ENCODE results near the gene CD40. TPM values are rescaled to one million over a fixed set of nuclear protein-coding genes. Genes with fewer than 3 reads are reported as not detected.

CD40 gene
- total RNA-seq, 1 donor from 2014 or later, result 4.7 TPM

DNA sequence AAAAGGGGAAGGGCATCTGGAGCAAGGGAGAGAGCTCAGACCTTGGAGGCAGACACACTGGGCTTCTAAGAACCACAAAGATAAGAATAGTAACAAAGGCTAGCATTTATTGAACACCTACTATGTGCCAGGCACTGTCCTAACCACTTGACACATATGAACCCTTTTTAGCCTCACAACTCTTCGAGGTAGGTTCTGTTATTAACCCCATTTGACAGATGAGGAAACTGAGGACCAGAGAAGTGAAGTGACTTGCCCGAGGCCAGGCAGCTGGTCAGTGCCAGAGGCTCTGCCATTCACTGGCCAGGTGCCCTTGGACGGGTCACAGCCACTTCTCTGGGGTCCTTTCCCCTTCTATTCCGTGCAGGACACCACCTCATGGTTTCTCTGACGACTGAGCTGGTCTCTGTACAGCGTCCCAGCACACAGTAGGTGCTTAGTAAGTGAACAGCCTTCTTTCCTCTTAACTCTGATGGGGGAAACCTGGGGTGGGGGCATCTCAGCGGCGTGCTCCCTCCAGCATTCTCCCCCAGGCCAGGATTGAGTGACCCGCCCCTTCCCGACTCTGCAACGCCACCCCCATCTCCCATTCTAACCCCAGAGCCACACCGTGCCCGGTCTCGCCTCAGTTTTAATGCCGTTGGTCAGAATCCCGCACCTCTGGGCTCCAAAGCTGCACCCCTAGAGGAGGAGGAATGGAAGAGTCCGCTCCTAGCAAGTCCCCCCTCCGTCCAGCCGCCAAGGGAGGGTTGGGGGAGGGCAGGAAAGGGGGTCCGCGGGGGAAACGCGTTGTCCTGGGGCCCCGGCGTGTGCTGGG lies 55.7 kb downstream of the CD40 start:
- Histone ChIP-seq H3K27me3 (ENCODE audit: control insufficient read depth, insufficient read depth, low read length) (peaks cover 16% of the 10 kb centered on the region), H3K36me3 (ENCODE audit: control insufficient read depth, insufficient read depth, low read length) (no peaks in the 10 kb centered on the region), H3K4me3 (ENCODE audit: low read depth, low read length) (no peak overlapping the region)
- DNase-seq (ENCODE audit: low read depth), result no peak
- TF ChIP-seq, protein P1, sequence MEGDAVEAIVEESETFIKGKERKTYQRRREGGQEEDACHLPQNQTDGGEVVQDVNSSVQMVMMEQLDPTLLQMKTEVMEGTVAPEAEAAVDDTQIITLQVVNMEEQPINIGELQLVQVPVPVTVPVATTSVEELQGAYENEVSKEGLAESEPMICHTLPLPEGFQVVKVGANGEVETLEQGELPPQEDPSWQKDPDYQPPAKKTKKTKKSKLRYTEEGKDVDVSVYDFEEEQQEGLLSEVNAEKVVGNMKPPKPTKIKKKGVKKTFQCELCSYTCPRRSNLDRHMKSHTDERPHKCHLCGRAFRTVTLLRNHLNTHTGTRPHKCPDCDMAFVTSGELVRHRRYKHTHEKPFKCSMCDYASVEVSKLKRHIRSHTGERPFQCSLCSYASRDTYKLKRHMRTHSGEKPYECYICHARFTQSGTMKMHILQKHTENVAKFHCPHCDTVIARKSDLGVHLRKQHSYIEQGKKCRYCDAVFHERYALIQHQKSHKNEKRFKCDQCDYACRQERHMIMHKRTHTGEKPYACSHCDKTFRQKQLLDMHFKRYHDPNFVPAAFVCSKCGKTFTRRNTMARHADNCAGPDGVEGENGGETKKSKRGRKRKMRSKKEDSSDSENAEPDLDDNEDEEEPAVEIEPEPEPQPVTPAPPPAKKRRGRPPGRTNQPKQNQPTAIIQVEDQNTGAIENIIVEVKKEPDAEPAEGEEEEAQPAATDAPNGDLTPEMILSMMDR (IDR thresholded peaks at IDR 0.05; ENCODE audit: insufficient read depth, low read length, severe bottlenecking), result no peak
- peak; percentile 13 for FAIRE-seq

DNA sequence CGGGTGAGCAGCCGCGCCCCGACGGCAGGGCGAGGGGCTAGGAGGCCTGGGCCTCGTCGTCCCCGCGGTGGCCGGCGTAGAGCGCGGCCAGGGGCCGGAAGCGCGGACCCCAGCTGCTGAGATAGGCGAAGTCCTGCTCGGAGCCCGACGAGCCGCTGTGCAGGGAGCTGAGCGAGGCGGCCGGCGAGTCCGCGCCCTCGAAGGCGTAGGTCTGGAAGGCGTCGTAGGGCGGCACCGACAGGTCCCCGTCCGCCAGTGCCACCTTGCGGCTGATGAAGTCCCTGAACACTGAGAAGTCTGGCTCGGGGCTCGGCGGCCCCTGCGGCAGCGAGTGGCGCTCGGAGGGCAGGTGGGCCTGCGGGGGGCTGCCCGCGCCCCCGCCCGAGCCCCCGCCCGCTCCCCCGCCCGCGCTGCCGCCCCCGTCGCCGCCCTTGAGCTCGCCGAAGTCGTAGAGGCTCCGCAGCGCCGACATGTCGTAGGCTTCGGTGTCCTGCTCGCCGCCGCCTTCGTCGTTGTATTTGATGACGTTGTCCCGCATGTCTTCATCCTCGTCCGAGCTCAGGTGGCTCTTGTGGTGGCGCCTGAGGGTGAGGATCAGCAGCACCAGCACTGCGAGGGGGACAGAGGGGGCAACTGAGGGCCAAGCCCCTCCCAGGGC lies 56.5 kb downstream of the CD40 start:
- H3K27me3 ChIP-seq (ENCODE audit: control insufficient read depth, insufficient read depth, low read length), result peaks cover 16% of the 10 kb centered on the region
- no peaks in the 10 kb centered on the region for H3K36me3 ChIP-seq (ENCODE audit: control insufficient read depth, insufficient read depth, low read length)
- FAIRE-seq, result no peak
- TF ChIP-seq, protein P1 (IDR thresholded peaks at IDR 0.05; ENCODE audit: insufficient read depth, low read length, severe bottlenecking), result peak; percentile 87
- no peak overlapping the region for H3K4me3 ChIP-seq (ENCODE audit: low read depth, low read length)
- DNase-seq (ENCODE audit: low read depth), result peak; percentile 28

DNA sequence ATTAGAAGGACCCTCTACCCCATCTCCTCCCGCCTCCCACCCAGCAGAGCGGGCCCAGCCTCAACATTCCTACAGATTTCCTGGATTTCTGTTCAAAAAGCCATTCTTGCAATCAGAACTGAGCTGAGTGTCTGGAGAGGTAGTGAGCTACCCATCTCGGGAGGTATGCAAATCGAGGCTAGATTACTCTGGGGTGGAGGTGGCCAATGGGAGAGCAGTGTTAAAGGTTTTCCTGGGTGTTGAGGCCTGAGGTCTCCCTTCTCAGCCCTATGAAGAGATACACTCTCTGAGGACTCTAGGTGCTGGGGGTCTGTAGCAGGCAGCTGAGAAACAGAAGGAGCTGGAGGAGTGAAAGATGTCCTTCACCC lies 57.0 kb downstream of the CD40 start:
- H3K4me3 ChIP-seq (ENCODE audit: low read depth, low read length), result no peak overlapping the region
- TF ChIP-seq, protein P1 (IDR thresholded peaks at IDR 0.05; ENCODE audit: insufficient read depth, low read length, severe bottlenecking), result no peak
- H3K36me3 ChIP-seq (ENCODE audit: control insufficient read depth, insufficient read depth, low read length), result no peaks in the 10 kb centered on the region
- H3K27me3 ChIP-seq (ENCODE audit: control insufficient read depth, insufficient read depth, low read length), result peaks cover 18% of the 10 kb centered on the region
- FAIRE-seq (no peak), DNase-seq (ENCODE audit: low read depth) (no peak)

DNA sequence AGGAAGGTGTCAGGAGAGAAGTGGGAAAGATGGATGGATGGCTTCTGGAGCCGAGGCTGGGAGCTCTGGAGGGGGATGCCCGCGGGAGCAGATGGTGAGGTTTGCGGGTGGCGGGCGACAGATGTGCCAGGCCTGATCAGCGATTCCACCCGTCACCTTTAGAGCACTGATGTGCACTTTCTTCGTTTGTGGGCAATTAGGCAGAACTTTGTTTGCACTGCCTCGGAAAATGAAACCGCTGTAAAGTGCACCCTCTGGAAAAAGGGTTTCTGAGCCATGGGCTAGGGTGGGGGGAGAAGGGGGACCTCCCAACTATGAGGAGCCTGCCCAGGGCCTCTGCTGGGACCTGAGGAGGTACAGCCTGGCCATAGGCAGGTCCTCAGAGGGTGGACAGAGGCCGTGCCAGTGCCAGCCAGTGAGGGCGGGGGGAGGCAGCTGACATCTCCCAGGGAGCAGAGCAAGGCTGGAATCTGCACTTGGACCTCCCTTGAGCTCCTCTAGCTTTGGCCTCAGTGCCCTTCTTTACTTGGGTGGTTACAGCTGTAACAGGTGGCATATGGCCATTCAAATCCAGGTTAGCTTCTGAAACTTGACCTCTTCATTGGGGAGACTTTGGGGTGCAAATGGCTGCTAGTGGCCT lies 58.7 kb downstream of the CD40 start:
- no peaks in the 10 kb centered on the region for H3K36me3 ChIP-seq (ENCODE audit: control insufficient read depth, insufficient read depth, low read length)
- H3K27me3 ChIP-seq (ENCODE audit: control insufficient read depth, insufficient read depth, low read length), result peaks cover 18% of the 10 kb centered on the region
- TF ChIP-seq, protein P1 (IDR thresholded peaks at IDR 0.05; ENCODE audit: insufficient read depth, low read length, severe bottlenecking), result no peak
- no peak overlapping the region for H3K4me3 ChIP-seq (ENCODE audit: low read depth, low read length)
- FAIRE-seq (peak; percentile 13), DNase-seq (ENCODE audit: low read depth) (no peak)

DNA sequence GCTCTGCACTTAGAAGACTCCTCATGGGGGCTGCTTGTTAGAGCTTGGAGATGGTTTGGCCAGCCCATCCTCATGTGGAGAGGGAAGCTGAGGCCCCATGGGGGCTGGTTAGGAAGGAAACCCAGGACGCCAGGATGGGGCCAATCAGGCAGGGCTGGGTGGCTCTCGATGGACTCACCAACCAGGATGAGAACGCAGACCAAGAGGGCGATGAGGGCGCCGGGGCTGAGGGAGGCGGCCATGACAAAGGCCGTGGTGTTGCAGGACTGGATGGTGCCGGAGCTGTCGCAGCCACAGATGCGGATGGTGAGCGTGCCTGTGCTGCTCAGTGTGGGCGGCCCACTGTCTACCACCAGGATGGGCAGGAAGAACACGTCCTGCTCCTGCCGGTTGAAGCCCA lies 59.7 kb downstream of the CD40 start:
- FAIRE-seq, result no peak
- H3K4me3 ChIP-seq (ENCODE audit: low read depth, low read length), result no peak overlapping the region
- no peak for DNase-seq (ENCODE audit: low read depth)
- TF ChIP-seq, protein P1 (IDR thresholded peaks at IDR 0.05; ENCODE audit: insufficient read depth, low read length, severe bottlenecking), result no peak
- H3K36me3 ChIP-seq (ENCODE audit: control insufficient read depth, insufficient read depth, low read length), result no peaks in the 10 kb centered on the region
- peaks cover 18% of the 10 kb centered on the region for H3K27me3 ChIP-seq (ENCODE audit: control insufficient read depth, insufficient read depth, low read length)
